ENCODE data around the gene UEVLD.

DNA sequence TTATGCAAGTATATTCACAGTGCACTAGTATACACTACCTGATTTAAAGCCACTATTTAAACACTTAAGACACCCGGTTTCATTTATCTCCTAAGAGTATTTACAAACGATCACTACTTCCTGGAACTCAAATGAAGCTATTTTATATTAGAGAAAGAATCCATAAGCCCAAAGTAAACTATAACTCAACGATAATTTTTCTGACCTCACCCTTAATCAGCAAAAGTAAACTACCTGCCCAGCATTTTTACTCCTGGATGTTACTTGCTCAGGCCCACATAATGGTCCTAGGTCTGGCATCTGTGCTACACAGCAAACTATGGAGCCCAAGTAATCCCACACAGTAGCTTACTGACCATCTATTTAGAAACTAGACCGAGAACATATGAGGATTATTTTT lies 95.2 kb downstream of the UEVLD start:
- no peak for TF ChIP-seq EZH2 (IDR thresholded peaks at IDR 0.05; ENCODE audit: insufficient read depth, poor library complexity, severe bottlenecking)
- TF ChIP-seq EZH2phosphoT487 (IDR thresholded peaks at IDR 0.05; ENCODE audit: insufficient read depth, low read depth): no peak
